ENCODE results near the gene CREB3L2. TPM values are rescaled to one million over a fixed set of nuclear protein-coding genes. Genes with fewer than 3 reads are reported as not detected.
A peak's percentile ranks its signal among the peaks of the same experiment; 100 is the strongest.

CREB3L2 gene
- total and polyA plus RNA-seq, 2 of the 13 experiments (the other 11 are each of a cell fraction or from before 2014, with no cell fraction given), result 22.1 to 41.1 TPM

DNA sequence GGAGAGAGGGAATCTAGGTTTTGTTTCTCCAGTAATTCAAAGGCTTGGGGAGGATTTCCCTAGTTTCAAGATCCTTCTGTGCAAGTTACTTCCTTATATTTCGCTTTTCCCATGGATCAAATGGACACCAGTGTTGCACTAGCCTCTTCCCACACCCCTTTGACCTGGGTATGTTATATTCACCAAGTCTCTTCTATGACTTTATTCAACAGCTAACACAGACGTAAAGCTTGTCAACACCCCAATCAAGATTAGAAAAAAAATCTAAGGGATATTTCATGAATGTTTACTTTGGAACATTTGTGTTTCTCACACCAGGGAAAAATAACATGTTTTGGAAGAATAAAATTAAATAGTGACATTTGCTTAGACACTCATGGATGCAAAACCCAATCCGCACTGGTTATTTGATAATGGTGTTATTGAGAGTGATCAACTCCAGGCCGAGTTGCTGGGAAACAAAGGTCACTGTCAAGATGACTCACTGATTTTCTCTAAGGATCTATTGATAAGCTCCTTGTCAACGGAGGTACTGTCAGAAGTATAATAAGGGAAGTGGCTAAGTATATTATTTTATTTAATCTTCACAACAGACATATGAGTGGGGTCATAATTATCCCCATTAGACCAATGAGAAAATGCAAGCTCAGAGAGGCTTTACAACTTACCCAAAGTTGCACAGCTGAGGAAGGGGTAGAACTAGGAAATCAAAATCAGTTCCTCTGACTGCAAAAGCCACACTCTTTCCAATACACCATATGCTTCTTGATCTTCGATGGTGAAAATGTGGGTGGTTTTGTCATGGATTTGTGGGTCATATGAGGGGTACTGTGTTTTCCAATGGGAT lies 52.2 kb downstream of the CREB3L2 start:
- Histone ChIP-seq H3K4me3 (replicated peaks in 1 of 3; ENCODE audit: insufficient read depth in 1 of 3, low read depth in 2 of 3, low read length in 3 of 3) (peak overlapping the region; percentile 11 to 47 (median 32); a peak in 3 of 6 replicates), H2AFZ (ENCODE audit: low read length) (no peak overlapping the region), H3K27me3 (ENCODE audit: control insufficient read depth in 1 of 2, insufficient read depth in 2 of 2, low read length in 2 of 2) (no peaks in the 10 kb centered on the region), H3K9ac (ENCODE audit: insufficient read depth, low read depth, low read length) (peak overlapping the region; percentile 61), H3K36me3 (replicated peaks in 1 of 2; ENCODE audit: control insufficient read depth in 1 of 2, insufficient read depth in 2 of 2, low read length in 2 of 2) (peaks cover 1 to 11% of the 10 kb centered on the region in 2 experiments; a peak in 4 of 5 replicates), H3K79me2 (ENCODE audit: insufficient read depth, low read length) (peaks cover 92% of the 10 kb centered on the region), H3K4me1 (ENCODE audit: insufficient read depth, low read length) (peaks cover 96% of the 10 kb centered on the region), H3K9me3 (ENCODE audit: low read length) (no peaks in the 10 kb centered on the region), H3K27ac (ENCODE audit: extremely low read length, insufficient read depth, low read length) (peak overlapping the region; percentile 88), H3K4me2 (ENCODE audit: low read depth, low read length) (peak overlapping the region; percentile 83), H4K20me1 (ENCODE audit: insufficient read depth, low read length) (no peaks in the 10 kb centered on the region; the same call in 1 of the 2 replicates)
- in situ Hi-C loops (cut with HindIII; ENCODE audit: extremely low pct_ligation_motif_present, low pct_unique_long_range_greater_than_20kb), result no loop called here
- peak; percentile 14 for ATAC-seq
- CTCF ChIA-PET (ENCODE audit: low intra/inter-chr PET ratio, low total read pairs), result no interaction called here
- POLR2A ChIA-PET, result interaction anchor here (0.8 to 3.4 kb wide), 10 partner anchors 9 to 52 kb away, joined by 3 to 21 read pairs (median 6); partner anchors contain the start of gene CREB3L2
- no peak for DNase-seq (ENCODE audit: low spot score)
- TSS peak; percentile 60 for BruUV-seq (replicated peaks)
- no peak for FAIRE-seq
- intact Hi-C loops (cut with micrococcal nuclease; ENCODE audit: unreplicated experiment), result loop anchor here (2.0 kb wide), 1 partner anchor 17 kb away; no protein-coding TSS in a partner anchor
- 34% methylated on average over 6 of the region's 6 CpGs for WGBS (ENCODE audit: low lambda C conversion rate)
- peak; percentile 32; the same call in 1 of the 2 replicates for TF ChIP-seq CCDC6 (CRISPR knock-in tag; IDR thresholded peaks at IDR 0.05)
- TF ChIP-seq KLF16 (CRISPR knock-in tag; IDR thresholded peaks at IDR 0.05), result no peak
- TF ChIP-seq FOSL2 (CRISPR knock-in tag; IDR thresholded peaks at IDR 0.05), result peak; percentile 39; the same call in 1 of the 2 replicates
- no peak for TF ChIP-seq KDM3A (CRISPR knock-in tag; IDR thresholded peaks at IDR 0.05; ENCODE audit: low read depth)
- peak; percentile 82; the same call in 1 of the 2 replicates for TF ChIP-seq ZNF768 (CRISPR knock-in tag; IDR thresholded peaks at IDR 0.05)
- 0 out of 2 replicates have a peak, but pooled peaks have one; percentile 4 for TF ChIP-seq GFI1 (CRISPR knock-in tag; IDR thresholded peaks at IDR 0.05; ENCODE audit: borderline replicate concordance)
- TF ChIP-seq ZMYM3 (CRISPR knock-in tag; IDR thresholded peaks at IDR 0.05), result peak; percentile 80
- TF ChIP-seq ERF (CRISPR knock-in tag; IDR thresholded peaks at IDR 0.05), result no peak
- TF ChIP-seq, protein P1, sequence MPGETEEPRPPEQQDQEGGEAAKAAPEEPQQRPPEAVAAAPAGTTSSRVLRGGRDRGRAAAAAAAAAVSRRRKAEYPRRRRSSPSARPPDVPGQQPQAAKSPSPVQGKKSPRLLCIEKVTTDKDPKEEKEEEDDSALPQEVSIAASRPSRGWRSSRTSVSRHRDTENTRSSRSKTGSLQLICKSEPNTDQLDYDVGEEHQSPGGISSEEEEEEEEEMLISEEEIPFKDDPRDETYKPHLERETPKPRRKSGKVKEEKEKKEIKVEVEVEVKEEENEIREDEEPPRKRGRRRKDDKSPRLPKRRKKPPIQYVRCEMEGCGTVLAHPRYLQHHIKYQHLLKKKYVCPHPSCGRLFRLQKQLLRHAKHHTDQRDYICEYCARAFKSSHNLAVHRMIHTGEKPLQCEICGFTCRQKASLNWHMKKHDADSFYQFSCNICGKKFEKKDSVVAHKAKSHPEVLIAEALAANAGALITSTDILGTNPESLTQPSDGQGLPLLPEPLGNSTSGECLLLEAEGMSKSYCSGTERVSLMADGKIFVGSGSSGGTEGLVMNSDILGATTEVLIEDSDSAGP (CRISPR knock-in tag; IDR thresholded peaks at IDR 0.05; ENCODE audit: borderline replicate concordance), result no peak
- TF ChIP-seq, protein P2, sequence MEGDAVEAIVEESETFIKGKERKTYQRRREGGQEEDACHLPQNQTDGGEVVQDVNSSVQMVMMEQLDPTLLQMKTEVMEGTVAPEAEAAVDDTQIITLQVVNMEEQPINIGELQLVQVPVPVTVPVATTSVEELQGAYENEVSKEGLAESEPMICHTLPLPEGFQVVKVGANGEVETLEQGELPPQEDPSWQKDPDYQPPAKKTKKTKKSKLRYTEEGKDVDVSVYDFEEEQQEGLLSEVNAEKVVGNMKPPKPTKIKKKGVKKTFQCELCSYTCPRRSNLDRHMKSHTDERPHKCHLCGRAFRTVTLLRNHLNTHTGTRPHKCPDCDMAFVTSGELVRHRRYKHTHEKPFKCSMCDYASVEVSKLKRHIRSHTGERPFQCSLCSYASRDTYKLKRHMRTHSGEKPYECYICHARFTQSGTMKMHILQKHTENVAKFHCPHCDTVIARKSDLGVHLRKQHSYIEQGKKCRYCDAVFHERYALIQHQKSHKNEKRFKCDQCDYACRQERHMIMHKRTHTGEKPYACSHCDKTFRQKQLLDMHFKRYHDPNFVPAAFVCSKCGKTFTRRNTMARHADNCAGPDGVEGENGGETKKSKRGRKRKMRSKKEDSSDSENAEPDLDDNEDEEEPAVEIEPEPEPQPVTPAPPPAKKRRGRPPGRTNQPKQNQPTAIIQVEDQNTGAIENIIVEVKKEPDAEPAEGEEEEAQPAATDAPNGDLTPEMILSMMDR (CRISPR knock-in tag; IDR thresholded peaks at IDR 0.05), result no peak
- TF ChIP-seq ZNF564 (CRISPR knock-in tag; IDR thresholded peaks at IDR 0.05), result 0 out of 2 replicates have a peak, but pooled peaks have one; percentile 15
- TF ChIP-seq YY1 (IDR thresholded peaks at IDR 0.05; ENCODE audit: insufficient read depth, insufficient replicate concordance, low read depth, low read length), result no peak
- TF ChIP-seq ZNF780A (CRISPR knock-in tag; IDR thresholded peaks at IDR 0.05), result no peak
- no peak for TF ChIP-seq ZFP36L1 (CRISPR knock-in tag; IDR thresholded peaks at IDR 0.05)
- peak; percentile 59 for TF ChIP-seq KDM1A (CRISPR knock-in tag; IDR thresholded peaks at IDR 0.05)
